ENCODE data around the gene RNF224. TPM values are rescaled to one million over a fixed set of nuclear protein-coding genes. Genes with fewer than 3 reads are reported as not detected.

Gene RNF224
- total and polyA plus RNA-seq, 12 donors: 0.14 TPM; not detected in 11

DNA sequence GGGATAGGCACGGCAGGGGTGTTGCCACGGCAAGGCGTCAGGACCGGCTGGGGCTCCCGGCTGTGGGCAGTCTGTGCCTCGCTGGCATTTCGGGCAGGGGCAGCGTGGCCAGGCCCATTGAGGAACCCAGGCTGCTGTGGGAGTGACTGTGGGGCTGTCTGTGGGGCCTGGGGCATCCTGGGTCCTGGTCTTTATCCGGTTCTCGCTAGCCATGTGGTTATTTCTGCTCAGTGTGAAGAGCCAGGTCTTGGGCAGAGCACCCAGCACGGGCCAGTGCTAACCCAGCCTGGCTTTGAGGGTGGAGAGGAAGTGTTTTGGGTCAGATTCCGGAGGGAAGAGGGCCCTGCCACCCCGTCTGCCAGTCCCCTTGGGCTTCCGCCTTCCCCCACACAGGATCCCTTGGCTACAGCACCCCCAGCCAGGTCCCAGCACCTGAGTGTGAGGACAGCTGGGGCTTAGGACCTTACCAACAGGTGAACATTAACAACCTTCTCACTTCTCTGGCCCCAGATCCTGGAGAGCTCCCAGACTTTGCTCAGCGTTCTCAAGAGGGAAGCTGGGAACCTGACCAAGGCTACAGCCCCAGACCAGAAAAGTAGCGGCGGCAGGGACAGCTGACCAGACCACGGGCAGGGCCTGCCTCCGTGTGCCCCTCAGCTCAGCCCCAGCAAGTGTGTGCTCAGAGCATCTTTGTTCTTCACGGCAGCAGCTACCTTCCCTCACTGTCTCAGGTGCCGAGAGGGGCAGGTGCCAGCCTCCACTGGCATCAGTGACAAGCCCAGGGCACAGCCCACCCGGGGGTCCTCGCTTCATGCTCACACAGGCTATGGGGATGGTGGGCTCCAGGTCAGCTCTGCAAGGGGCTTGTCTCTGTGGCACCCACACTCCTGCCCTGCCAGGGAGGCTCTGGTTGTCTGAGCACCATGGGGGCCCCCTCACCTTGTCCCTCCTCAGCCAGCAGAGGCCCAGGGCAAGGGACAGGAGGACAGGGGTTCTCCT is 37.7 kb upstream of the RNF224 start:
- H3K4me1 ChIP-seq: peaks cover 28 to 71% (median 47%) of the 10 kb centered on the region in 9 donors
- peak in 3 of 8 donors; percentile 1 to 33 (median 1) for ATAC-seq
- intact Hi-C loops (cut with DNase I): loop anchor here in 9 of 10 donors (2.0 to 10.0 kb wide), 5 partner anchors 33 to 55 kb away; partner anchors contain the start of genes RNF208 (in 5 of the 9), CYSRT1 (in 3 of the 9), GRIN1 (in 2 of the 9) and RNF224 (in 2 of the 9)

DNA sequence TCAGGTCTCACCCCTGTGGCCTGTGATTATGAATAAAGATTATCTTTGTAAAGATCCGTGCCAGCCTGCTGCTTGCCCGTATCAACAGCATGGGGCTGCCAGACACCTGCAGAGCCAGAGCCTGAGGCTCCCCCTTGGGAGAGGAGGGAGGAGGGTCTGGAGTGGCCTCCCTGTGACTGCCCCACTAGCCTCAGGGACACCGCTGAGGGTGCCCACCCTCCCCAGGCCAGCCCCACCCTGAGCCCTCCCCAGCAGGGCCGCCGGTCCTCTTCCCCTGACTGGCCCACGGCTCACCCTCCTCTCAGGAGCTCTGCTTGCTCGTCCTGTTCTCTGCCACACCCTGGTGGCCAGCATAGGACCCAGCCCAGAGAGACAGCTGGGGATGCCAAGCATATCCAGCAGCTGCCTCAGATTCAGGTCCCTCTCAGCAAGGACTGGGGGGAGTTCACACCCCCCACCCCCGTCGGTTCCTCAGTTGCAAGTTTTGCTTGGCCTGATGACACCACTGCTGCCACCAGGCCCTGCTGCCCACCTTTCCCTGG is 36.9 kb upstream of the RNF224 start:
- no peak for ATAC-seq
- H3K4me3 ChIP-seq: peak overlapping the region in 5 of 10 donors; percentile 75 to 98 (median 91)
- peak overlapping the region in 6 of 10 donors; percentile 15 to 100 (median 98) for H3K27ac ChIP-seq
- WGBS, 2 donors: 64 to 73% methylated on average over 9 of the region's 9 CpGs
- DNase-seq: no peak
- intact Hi-C loops (cut with DNase I): loop anchor here in 1 of 10 donors (5.0 kb wide), 1 partner anchor 37 kb away; the partner anchor contains the start of genes CYSRT1 and RNF224
- H3K27me3 ChIP-seq: no peaks in the 10 kb centered on the region
- TF ChIP-seq, protein P1, sequence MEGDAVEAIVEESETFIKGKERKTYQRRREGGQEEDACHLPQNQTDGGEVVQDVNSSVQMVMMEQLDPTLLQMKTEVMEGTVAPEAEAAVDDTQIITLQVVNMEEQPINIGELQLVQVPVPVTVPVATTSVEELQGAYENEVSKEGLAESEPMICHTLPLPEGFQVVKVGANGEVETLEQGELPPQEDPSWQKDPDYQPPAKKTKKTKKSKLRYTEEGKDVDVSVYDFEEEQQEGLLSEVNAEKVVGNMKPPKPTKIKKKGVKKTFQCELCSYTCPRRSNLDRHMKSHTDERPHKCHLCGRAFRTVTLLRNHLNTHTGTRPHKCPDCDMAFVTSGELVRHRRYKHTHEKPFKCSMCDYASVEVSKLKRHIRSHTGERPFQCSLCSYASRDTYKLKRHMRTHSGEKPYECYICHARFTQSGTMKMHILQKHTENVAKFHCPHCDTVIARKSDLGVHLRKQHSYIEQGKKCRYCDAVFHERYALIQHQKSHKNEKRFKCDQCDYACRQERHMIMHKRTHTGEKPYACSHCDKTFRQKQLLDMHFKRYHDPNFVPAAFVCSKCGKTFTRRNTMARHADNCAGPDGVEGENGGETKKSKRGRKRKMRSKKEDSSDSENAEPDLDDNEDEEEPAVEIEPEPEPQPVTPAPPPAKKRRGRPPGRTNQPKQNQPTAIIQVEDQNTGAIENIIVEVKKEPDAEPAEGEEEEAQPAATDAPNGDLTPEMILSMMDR (IDR thresholded peaks at IDR 0.05): no peak
- H3K9me3 ChIP-seq: no peaks in the 10 kb centered on the region
- peaks cover 33 to 79% (median 53%) of the 10 kb centered on the region in 9 donors for H3K4me1 ChIP-seq
- peaks cover 0 to 49% (median 21%) of the 10 kb centered on the region in 9 donors for H3K36me3 ChIP-seq

More for the DNA sequence above, 37.7 kb upstream of the RNF224 start:
- Histone ChIP-seq H3K4me3 (peak overlapping the region; percentile 75 to 99 (median 98)), H3K9me3 (no peaks in the 10 kb centered on the region), H3K27ac (peak overlapping the region; percentile 94 to 100 (median 98)), H3K27me3 (no peaks in the 10 kb centered on the region), H3K36me3 (peaks cover 0 to 57% (median 22%) of the 10 kb centered on the region in 9 donors)
- DNase-seq: no peak
- TF ChIP-seq, protein P1 (IDR thresholded peaks at IDR 0.05): no peak
- WGBS, 2 donors: 24 to 30% methylated on average over 23 of the region's 23 CpGs

DNA sequence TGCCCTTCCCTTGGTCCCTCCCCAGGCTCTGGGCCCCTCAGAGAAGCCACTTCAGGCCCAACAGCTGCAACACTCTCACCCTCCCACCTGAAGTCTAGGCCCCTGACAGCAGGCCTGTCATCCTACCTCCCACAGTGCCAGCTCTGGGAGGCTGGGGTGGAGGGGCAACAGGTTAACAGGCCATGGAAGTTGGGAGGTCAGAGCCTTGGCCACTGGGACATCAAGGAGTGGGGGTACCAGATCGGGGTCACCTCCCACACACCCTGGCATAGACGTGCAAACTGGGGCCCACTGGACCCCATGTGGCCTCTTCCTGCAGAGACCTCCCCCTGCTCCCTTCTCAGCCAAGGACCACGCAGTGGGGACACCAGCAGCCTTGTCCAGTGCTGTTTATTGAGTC is 36.1 kb upstream of the RNF224 start:
- no peak for ATAC-seq
- Histone ChIP-seq H3K9me3 (no peaks in the 10 kb centered on the region), H3K36me3 (peaks cover 0 to 40% (median 16%) of the 10 kb centered on the region in 9 donors), H3K4me1 (peaks cover 35 to 79% (median 56%) of the 10 kb centered on the region in 9 donors), H3K27ac (peak overlapping the region in 3 of 10 donors; percentile 0 to 74 (median 15)), H3K27me3 (no peaks in the 10 kb centered on the region), H3K4me3 (no peak overlapping the region)
- intact Hi-C loops (cut with DNase I): loop anchor here in 1 of 10 donors (5.0 kb wide), 1 partner anchor 36 kb away; the partner anchor contains the start of genes CYSRT1 and RNF224
- no peak for DNase-seq
- TF ChIP-seq, protein P1 (IDR thresholded peaks at IDR 0.05): no peak
- WGBS, 2 donors: 66 to 83% methylated on average over 3 of the region's 3 CpGs

Measured in heart right ventricle (tissue), 16 donors.